GM19043 (cell line): ENCODE results near the gene NCCRP1.

Source experiments
- ATAC-seq: cut with Tn5 transposase; IDR thresholded peaks from one replicate; pipeline ENCODE4 v1.9.1; 2021; ENCODE audit warnings: low read depth; ENCODE audit not compliant: unreplicated experiment

Gene NCCRP1

DNA sequence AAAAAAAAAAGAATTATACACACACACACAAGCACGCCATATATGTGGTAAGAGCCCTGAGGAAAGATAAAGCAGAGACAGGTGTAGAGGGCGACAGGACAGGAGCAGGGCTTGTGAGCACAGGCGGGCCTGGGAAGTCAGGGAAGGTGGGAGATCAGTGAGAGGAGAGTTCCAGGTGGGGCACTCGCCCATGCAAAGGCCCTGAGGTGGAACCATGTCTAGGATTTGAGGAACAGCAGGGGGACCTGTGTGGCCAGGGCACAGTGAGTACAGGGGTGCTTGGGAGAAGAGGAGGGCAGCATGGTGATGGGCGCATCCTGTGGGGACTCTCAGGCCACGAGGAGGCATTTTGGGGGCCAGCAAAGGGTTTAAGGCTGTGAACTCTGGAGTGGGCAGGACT, 32.5 kb upstream of the NCCRP1 start:
- ATAC-seq = no peak

GRCh38 chr19:39165857-39166256, 30.9 kb upstream of the NCCRP1 start:
- ATAC-seq = no peak

DNA sequence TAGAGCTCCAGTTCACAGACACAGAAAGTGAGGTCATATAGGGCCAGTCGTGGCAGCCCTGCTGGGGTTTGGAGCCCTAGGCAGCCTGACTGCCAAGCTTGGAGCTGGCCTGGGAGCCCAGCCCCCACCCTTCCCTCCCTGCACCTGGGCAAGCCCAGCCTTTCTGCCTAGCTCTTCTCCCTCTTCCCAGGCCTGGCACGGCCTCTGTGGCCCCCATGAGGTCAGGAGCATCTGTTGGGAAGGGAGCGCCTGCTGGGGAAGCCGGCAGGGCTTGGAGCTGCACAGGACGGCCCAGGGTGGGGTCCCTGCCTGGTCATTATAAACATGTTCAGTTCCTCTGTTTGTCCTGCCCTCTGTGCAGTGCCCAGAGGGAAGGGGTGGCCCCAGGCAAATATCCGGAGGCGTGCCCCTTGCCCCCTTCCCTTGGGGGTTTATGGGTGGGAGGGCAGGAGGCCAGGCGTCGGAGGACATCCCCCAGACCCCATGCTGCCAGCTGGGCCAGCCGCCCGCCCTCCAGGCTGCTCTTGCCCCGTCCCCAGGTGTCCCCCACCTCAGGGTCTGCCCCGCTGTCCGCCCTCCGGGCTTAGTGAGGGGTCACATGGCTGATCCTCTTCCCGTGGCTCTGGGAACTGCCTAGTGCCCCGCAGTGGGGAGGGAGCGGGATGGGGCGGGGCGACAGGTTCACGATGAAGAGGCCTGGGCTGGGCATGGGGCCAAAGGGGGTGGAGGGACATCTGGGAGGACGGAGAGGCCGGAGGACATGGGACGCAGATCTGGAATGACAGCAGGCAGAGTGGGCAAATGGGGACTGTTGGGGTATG, 30.0 kb upstream of the NCCRP1 start:
- no peak for ATAC-seq

- ATAC-seq = no peak
Observed at GRCh38 chr19:39167461-39168257, 29.1 kb upstream of the NCCRP1 start.

DNA sequence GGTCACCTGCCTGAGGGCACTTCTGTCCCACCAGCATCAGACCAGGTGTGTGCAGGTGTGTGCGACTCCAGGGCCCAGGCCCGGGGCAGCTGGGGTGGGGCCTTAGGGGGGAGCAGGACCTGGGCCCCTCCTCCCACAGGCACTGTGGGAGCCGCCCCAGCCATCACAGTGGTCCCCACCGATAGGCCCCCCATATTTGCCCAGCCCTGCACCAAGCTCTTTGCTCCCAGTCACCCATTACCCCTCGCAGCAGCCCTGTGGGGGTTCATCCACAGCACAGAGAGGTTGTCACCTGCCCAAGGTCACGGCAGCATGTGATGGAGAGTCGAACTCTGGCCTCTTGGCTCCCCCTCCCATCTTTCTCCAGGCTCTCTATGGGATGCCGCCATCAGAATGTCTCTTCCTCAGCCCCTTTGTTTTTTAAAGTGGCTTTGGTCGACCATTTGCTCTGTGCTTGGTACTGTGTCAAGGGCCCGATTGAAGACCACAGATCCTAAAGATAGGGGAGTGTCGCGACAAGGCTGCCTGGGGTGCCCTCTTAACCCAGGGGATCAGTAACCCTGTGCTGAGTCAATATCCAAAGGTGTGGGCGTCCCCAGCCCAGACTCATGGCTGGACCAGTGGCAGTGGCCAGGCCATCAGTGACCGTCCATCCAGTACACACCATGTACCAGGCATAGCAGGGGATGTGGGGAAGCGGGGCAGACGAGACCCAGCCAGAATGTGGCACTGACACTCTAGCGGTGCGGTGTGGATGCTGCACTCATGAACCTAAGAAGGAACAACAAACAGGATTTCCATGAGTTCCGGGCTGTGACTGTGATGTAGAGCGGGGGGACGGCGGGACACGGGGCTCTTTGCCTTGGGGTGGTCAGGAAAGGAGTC, 28.3 kb upstream of the NCCRP1 start:
- no peak for ATAC-seq

- ATAC-seq = no peak
Observed at GRCh38 chr19:39169143-39169810, 27.5 kb upstream of the NCCRP1 start.

GRCh38 chr19:39170386-39171231, 26.2 kb upstream of the NCCRP1 start:
- no peak for ATAC-seq

DNA sequence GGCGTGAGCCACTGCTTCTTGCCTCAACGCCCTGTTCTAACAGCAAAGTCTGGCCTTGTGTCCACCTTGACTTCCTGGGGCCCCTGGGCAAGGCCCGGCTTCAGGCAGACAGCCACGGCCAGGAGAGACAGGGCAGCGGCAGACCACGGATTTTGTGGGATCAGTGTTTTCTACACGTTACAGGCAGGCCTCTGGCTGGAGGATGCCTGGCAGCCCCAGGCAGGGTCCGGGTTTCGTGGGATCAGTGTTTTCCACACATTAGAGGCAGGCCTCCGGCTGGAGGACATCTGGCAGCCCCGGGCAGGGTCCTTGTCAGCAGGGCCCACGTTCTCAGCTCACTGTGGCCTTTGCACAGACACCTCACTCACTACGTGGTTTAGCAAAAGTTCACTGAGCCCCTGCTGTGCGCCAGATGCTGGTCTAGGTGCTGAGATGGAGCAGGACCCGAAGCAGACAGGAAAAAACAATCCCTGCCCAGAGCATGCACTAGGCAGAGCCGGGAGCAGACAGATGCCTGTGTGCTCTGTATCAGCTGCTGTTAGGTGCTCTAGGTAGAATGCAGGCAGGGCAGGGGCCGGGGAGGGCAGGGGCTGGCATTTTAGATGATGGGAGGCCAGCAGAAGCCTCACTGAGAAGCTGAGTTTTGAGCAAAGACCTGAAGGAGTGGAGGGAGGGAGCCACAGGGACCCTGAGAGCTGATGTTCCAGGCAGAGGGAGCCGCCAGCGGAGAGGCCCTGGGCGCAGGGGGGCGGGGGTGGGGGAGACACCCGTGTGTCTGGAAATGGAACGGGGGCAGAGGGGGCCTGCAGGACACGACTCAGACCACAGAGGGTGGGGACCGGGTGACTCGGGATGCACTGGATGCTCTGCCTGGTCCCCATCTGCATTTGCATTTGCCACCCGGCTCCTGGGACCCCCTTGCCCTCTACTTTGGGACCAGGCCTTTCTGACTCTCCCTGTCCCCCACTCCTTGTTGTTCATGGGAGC, 25.0 kb upstream of the NCCRP1 start:
- no peak for ATAC-seq

GRCh38 chr19:39172700-39173501, 23.9 kb upstream of the NCCRP1 start:
- no peak for ATAC-seq

DNA sequence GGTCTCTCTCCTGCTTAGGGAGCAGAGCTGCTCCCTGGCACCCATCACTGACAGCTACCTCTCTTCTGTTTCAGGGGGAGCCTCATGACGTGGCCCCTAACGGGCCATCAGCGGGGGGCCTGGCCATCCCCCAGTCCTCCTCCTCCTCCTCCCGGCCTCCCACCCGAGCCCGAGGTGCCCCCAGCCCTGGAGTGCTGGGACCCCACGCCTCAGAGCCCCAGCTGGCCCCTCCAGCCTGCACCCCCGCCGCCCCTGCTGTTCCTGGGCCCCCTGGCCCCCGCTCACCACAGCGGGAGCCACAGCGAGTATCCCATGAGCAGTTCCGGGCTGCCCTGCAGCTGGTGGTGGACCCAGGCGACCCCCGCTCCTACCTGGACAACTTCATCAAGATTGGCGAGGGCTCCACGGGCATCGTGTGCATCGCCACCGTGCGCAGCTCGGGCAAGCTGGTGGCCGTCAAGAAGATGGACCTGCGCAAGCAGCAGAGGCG, 23.2 kb upstream of the NCCRP1 start:
- no peak for ATAC-seq

DNA sequence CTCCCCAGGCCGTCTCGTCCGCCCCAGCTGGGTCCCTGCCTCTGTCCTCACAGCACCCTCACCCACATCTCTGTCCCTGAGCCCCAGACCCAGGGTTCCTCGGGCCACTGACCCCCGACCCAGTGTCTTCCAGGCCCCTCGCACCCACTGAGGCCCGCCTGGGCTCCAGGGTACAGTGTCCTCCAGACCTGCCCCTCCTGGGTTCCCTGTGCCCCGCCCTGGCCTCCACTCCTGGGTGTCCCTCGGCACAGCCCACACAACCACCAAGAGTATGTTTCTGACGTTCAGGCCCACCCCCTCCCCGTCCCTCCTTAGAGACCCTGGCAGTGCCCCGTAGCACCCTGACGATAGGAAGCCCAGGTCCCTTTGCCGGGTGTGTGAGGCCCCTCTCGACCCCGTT, 22.6 kb upstream of the NCCRP1 start:
- no peak for ATAC-seq

DNA sequence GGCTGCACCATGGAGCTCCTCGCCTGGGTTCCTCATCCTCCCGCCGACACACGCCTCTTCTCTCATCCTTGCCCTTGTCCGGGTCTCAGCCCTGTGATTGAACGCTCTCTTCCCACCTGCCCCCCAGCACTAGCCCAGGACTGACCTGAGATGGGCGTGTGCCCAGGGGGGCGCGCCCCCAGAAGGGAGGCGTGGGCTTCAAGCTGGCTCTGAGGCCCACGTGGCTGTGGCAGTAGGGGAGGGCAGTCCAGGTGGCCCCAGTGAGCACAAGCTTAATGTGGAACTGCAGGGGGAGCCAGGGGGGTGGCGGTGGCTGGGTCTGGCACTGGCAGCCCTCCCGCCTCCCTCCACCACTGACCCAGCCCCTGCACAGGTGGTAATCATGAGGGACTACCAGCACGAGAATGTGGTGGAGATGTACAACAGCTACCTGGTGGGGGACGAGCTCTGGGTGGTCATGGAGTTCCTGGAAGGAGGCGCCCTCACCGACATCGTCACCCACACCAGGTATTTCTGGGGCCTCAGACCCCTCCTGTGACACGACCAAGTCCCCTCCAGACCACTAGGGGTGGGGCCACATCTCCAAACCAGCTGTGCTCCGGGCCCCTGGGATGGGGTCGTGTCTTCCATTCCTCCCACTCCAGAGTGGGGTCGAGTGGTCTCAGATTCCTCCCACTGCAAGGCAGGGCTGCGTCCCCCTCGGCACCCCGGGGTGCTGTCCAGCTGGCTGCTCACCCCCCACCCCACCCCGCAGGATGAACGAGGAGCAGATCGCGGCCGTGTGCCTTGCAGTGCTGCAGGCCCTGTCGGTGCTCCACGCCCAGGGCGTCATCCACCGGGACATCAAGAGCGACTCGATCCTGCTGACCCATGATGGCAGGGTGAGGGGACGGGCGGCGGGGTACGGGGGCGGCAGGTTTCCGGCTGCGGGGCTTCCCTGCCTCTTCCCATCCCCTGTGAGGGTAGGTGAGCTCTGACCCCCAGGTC, 21.9 kb upstream of the NCCRP1 start:
- ATAC-seq = no peak

- ATAC-seq = no peak
Observed at GRCh38 chr19:39175564-39175963, 21.2 kb upstream of the NCCRP1 start.

DNA sequence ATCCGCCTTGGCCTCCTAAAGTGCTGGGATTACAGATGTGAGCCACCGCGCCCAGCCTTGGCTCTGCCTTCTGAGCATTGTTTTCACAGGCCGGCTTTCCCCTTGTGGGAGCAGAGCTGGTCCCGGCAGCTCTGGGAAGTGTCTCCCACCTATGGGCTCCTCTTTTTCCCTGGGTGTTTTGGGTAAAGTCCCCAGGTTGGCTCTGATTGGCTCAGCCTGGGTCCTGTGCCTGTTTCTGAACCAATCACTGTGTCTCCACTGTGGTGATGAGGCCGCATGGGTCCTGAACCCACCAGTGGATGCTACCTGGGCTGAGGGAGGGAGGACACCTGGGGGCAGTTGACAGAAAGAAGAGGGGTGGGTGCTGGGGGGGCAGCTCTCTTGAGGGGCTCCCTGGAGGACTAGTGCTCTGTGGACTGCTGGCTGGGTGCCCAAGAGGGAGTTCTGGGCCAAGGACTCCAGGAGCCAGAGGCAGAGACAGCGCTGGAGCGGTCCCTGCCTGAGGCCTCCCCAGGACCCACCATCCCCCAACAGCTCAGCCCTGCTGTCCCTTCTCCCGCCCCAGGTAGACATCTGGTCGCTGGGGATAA, 19.6 kb upstream of the NCCRP1 start:
- ATAC-seq = no peak

GRCh38 chr19:39177736-39178135, 19.0 kb upstream of the NCCRP1 start:
- ATAC-seq = no peak
